K562 (cell line): ENCODE data around the gene ACTRT2.

Experiments used
- LEF1 ChIP-seq: fragments of 450-650 bp; IDR thresholded peaks from 2 replicates; pipeline ENCODE4 v1.6.1; 2016; ENCODE audit warnings: mild to moderate bottlenecking
- TRIM24 ChIP-seq, 2 experiments: fragments of 450-650 bp; IDR thresholded peaks; 2 replicates each; pipeline ENCODE4 v1.6.1; 2016
- TF ChIP-seq, protein P1 (sequence below): sonication (generic); formaldehyde crosslinking; IDR thresholded peaks from 2 replicates; pipeline ENCODE4 v1.8.0; 2022; ENCODE audit warnings: missing genetic modification reagents, mild to moderate bottlenecking, borderline replicate concordance
- TF ChIP-seq, protein P2 (sequence below): fragments of 250-450 bp; sonication (Bioruptor Pico); IDR thresholded peaks from 2 replicates; pipeline ENCODE4 v1.9.0; 2021; ENCODE audit warnings: mild to moderate bottlenecking

DNA sequence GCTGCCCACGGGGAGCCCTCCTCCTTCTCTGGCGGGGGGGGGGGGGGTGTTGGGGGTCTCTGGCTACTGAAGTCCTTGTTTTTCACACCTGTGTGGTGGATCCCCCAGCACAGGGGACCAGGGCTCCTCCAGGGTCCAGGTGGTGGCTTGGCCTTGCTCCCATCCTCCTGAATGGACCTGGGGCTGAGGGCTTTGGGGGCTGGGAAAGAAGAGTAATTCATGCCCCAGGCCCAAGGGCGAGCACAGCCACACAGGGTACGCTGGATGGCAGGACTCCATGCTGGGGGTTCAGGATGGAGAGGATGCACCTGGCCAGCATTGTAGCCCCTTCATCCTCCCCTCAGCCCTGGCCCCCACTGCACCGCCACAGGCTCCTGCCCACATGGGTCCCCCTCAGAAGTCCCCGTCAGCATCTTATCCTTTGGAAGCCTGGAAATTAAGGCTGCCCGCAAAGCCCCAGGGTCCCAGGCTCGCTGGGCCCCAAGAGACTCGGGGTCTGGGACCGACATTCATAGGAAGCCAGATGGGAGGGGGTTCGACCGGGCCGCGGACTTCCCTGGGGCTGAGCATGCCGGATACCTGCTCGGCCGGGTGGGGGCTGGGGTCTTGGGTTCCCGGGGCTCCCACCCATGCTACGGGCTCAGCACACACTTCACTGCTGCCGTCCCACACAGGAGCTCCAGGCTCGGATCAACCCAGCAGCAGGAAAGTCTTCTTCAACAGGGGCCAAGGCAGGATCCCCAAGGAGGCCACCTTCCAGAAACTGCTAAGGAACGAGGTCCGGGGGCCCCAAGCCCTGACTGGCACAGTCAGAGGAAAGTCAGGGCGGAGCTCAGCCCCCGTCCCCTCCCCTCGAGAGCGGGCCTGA is 49.0 kb upstream of the ACTRT2 start:
- TF ChIP-seq, protein P1, sequence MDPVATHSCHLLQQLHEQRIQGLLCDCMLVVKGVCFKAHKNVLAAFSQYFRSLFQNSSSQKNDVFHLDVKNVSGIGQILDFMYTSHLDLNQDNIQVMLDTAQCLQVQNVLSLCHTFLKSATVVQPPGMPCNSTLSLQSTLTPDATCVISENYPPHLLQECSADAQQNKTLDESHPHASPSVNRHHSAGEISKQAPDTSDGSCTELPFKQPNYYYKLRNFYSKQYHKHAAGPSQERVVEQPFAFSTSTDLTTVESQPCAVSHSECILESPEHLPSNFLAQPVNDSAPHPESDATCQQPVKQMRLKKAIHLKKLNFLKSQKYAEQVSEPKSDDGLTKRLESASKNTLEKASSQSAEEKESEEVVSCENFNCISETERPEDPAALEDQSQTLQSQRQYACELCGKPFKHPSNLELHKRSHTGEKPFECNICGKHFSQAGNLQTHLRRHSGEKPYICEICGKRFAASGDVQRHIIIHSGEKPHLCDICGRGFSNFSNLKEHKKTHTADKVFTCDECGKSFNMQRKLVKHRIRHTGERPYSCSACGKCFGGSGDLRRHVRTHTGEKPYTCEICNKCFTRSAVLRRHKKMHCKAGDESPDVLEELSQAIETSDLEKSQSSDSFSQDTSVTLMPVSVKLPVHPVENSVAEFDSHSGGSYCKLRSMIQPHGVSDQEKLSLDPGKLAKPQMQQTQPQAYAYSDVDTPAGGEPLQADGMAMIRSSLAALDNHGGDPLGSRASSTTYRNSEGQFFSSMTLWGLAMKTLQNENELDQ, result no peak
- TF ChIP-seq LEF1 (no peak), TRIM24 (IDR thresholded peaks at IDR 0.05) (no peak)
- TF ChIP-seq, protein P2, sequence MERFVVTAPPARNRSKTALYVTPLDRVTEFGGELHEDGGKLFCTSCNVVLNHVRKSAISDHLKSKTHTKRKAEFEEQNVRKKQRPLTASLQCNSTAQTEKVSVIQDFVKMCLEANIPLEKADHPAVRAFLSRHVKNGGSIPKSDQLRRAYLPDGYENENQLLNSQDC (CRISPR knock-in tag), result no peak
